IMR-90 (cell line): ENCODE data around the gene LRP5. TPM values are rescaled to one million over a fixed set of nuclear protein-coding genes. Genes with fewer than 3 reads are reported as not detected.

ENCODE experiments used
- ATAC-seq: fragments of 200-7000 bp; cut with Tn5 transposase; 2 replicates; pipeline ENCODE4 v1.9.1; 2020; ENCODE audit warnings: low read depth, mild to moderate bottlenecking, moderate library complexity
- BruUV-seq: library from RNA; stranded (reverse); fragments of 400-500 nt; replicated peaks from 2 replicates; lab custom pipeline; 2021; lab: Mats Ljungman, UMichigan
- CTCF ChIA-PET: fragments of 300-600 bp; formaldehyde crosslinking; extraction: SDS; loops from one replicate; lab custom pipeline; 2021; ENCODE audit warnings: antibody characterized with exemption; lab: Yijun Ruan, JAX
- POLR2A ChIA-PET: fragments of 300-600 bp; sonication (Branson Sonifier 250); formaldehyde crosslinking; loops from one replicate; lab custom pipeline; 2022; ENCODE audit warnings: antibody characterized with exemption; ENCODE audit not compliant: unreplicated experiment; lab: Charles Lee
- DNase-seq: peaks from one replicate; pipeline ENCODE4 v3.0.0; 2013
- H2AFZ ChIP-seq: replicated peaks from 2 replicates; pipeline ENCODE3; 2013; ENCODE audit warnings: low read length, mild to moderate bottlenecking; ENCODE audit not compliant: poor library complexity
- H2AK5ac ChIP-seq: 2 replicates; pipeline ENCODE4 v1.6.1; 2013; ENCODE audit warnings: low read depth, low read length, inconsistent platforms
- H2AK9ac ChIP-seq: replicated peaks from 2 replicates; pipeline ENCODE3; 2013; ENCODE audit warnings: mild to moderate bottlenecking, low read depth, low read length, moderate library complexity; ENCODE audit not compliant: poor library complexity
- H2BK120ac ChIP-seq: 2 replicates; pipeline ENCODE4 v1.6.1; 2013; ENCODE audit warnings: low read depth, low read length, inconsistent platforms
- H2BK15ac ChIP-seq: 3 replicates; pipeline ENCODE4 v1.6.1; 2013; ENCODE audit warnings: low read depth, low read length, inconsistent platforms
- H2BK20ac ChIP-seq: 2 replicates; pipeline ENCODE4 v1.6.1; 2013; ENCODE audit warnings: low read depth, mild to moderate bottlenecking, inconsistent platforms, low read length, moderate library complexity
- H2BK5ac ChIP-seq: 2 replicates; pipeline ENCODE4 v1.6.1; 2013; ENCODE audit warnings: mild to moderate bottlenecking, low read depth, low read length, inconsistent platforms; ENCODE audit not compliant: poor library complexity, severe bottlenecking
- H3K14ac ChIP-seq: replicated peaks from 2 replicates; pipeline ENCODE4 v1.6.1; 2013; ENCODE audit warnings: low read depth, low read length, inconsistent platforms
- H3K18ac ChIP-seq: 2 replicates; pipeline ENCODE4 v1.6.1; 2013; ENCODE audit warnings: low read depth, low read length, control low read depth
- H3K23ac ChIP-seq: 2 replicates; pipeline ENCODE4 v1.6.1; 2013; ENCODE audit warnings: low read depth, low read length, inconsistent platforms
- H3K27ac ChIP-seq: 2 replicates; pipeline ENCODE4 v1.5.1; 2013; ENCODE audit warnings: mild to moderate bottlenecking, control low read depth, low read length; ENCODE audit not compliant: insufficient read depth
- H3K27me3 ChIP-seq: 2 replicates; pipeline ENCODE4 v1.6.1; 2013; ENCODE audit warnings: low read length; ENCODE audit not compliant: control insufficient read depth, insufficient read depth
- H3K36me3 ChIP-seq: 2 replicates; pipeline ENCODE4 v1.6.1; 2013; ENCODE audit warnings: low read length, mixed read lengths; ENCODE audit not compliant: control insufficient read depth, insufficient read depth
- H3K4ac ChIP-seq: 2 replicates; pipeline ENCODE4 v1.6.1; 2013; ENCODE audit warnings: low read depth, low read length, inconsistent platforms
- H3K4me1 ChIP-seq: 2 replicates; pipeline ENCODE4 v1.6.1; 2013; ENCODE audit warnings: low read length, mixed read lengths; ENCODE audit not compliant: control insufficient read depth, insufficient read depth
- H3K4me2 ChIP-seq: 2 replicates; pipeline ENCODE4 v1.6.1; 2013; ENCODE audit warnings: low read depth, mild to moderate bottlenecking, control low read depth, low read length, moderate library complexity
- H3K4me3 ChIP-seq: 2 replicates; pipeline ENCODE4 v1.5.1; 2013; ENCODE audit warnings: low read depth, mild to moderate bottlenecking, control low read depth, low read length, moderate library complexity; ENCODE audit not compliant: insufficient read depth
- H3K56ac ChIP-seq: 2 replicates; pipeline ENCODE4 v1.6.1; 2013; ENCODE audit warnings: low read length, inconsistent platforms; ENCODE audit not compliant: insufficient read depth; ENCODE audit errors: extremely low read depth
- H3K79me1 ChIP-seq, 2 experiments: 2 replicates each; pipeline ENCODE4 v1.6.1; 2013; ENCODE audit warnings: low read length in 2 of 2, inconsistent platforms in 1 of 2, low read depth in 1 of 2
- H3K9ac ChIP-seq: 2 replicates; pipeline ENCODE4 v1.6.1; 2013; ENCODE audit warnings: low read depth, low read length, control low read depth
- H3K9me1 ChIP-seq: 2 replicates; pipeline ENCODE4 v1.6.1; 2013; ENCODE audit warnings: low read length, inconsistent platforms; ENCODE audit not compliant: insufficient read depth
- H3K9me3 ChIP-seq: 2 replicates; pipeline ENCODE4 v1.6.1; 2013; ENCODE audit warnings: low read length; ENCODE audit not compliant: control insufficient read depth, insufficient read depth
- H4K20me1 ChIP-seq: 2 replicates; pipeline ENCODE4 v1.6.1; 2013; ENCODE audit warnings: low read length, inconsistent platforms; ENCODE audit not compliant: insufficient read depth
- H4K5ac ChIP-seq: 2 replicates; pipeline ENCODE4 v1.6.1; 2013; ENCODE audit warnings: mild to moderate bottlenecking, low read depth, low read length, control low read depth
- H4K8ac ChIP-seq, 2 experiments: 2 replicates each; pipeline ENCODE4 v1.6.1; 2013; ENCODE audit warnings: low read depth in 2 of 2, low read length in 2 of 2, control low read depth in 1 of 2, inconsistent platforms in 1 of 2
- H4K91ac ChIP-seq: 2 replicates; pipeline ENCODE4 v1.6.1; 2013; ENCODE audit warnings: low read depth, low read length, inconsistent platforms; ENCODE audit not compliant: insufficient read depth
- CHD1 ChIP-seq: IDR thresholded peaks from 2 replicates; pipeline ENCODE4 v1.6.1; 2012; ENCODE audit warnings: low read depth, low read length, improper control_type of control experiment
- FOS ChIP-seq: fragments of 150-350 bp; IDR thresholded peaks from 2 replicates; pipeline ENCODE4 v1.6.1; 2016; ENCODE audit warnings: low read depth, low read length
- RAD21 ChIP-seq: IDR thresholded peaks from 2 replicates; pipeline ENCODE4 v1.6.1; 2012; ENCODE audit warnings: low read length, improper control_type of control experiment
- RCOR1 ChIP-seq: IDR thresholded peaks from 2 replicates; pipeline ENCODE4 v1.6.1; 2012; ENCODE audit warnings: mild to moderate bottlenecking, low read length, improper control_type of control experiment; ENCODE audit not compliant: insufficient replicate concordance
- WGBS, 2 experiments: methylation state at CpG; one replicate each; pipeline versions ENCODE4 v1.1.5 to v1.1.7; 2013; ENCODE audit warnings: missing lambda C conversion rate in 2 of 2; ENCODE audit not compliant: insufficient read length in 1 of 2; ENCODE audit errors: extremely low coverage in 2 of 2; 5-methylcytosine and 5-hydroxymethylcytosine counted together
- dilution Hi-C: fragments of 300-500 bp; cut with HindIII; formaldehyde crosslinking; loops from one replicate; pipeline ENCODE4 v1.14.3; 2018; ENCODE audit warnings: low sequenced_read_pairs; ENCODE audit not compliant: unreplicated experiment
- in situ Hi-C: fragments of 300-500 bp; cut with MboI; formaldehyde crosslinking; loops from 3 replicates; pipeline ENCODE4 v1.14.3; 2019; ENCODE audit warnings: low sequenced_read_pairs, inconsistent platforms, mixed read lengths
- intact Hi-C: fragments of 100-400 bp; cut with micrococcal nuclease; formaldehyde crosslinking; loops from 2 replicates; pipeline ENCODE4 v1.10.0; 2022
- polyA plus RNA-seq, 3 experiments: library from polyadenylated mRNA; depleted of rRNA; stranded (reverse); fragments of >200 nt; gene quantifications; 2 replicates each; pipeline ENCODE4 v1.2.3, GENCODE V29; 2012; ENCODE audit warnings: low replicate concordance in 1 of 3
- total RNA-seq: library from RNA; depleted of rRNA; stranded (reverse); fragments of >200 nt; gene quantifications from 2 replicates; pipeline ENCODE4 v1.2.3, GENCODE V29; 2012
- TF ChIP-seq, protein P1 (sequence below): fragments of 150-350 bp; IDR thresholded peaks from 2 replicates; pipeline ENCODE4 v1.6.1; 2016; ENCODE audit warnings: low read depth, mild to moderate bottlenecking, low read length, moderate library complexity, borderline replicate concordance

The LRP5 gene
- total and polyA plus RNA-seq, 2 of the 4 experiments (the other 2 are of a cell fraction): 10.4 to 15.0 TPM

DNA sequence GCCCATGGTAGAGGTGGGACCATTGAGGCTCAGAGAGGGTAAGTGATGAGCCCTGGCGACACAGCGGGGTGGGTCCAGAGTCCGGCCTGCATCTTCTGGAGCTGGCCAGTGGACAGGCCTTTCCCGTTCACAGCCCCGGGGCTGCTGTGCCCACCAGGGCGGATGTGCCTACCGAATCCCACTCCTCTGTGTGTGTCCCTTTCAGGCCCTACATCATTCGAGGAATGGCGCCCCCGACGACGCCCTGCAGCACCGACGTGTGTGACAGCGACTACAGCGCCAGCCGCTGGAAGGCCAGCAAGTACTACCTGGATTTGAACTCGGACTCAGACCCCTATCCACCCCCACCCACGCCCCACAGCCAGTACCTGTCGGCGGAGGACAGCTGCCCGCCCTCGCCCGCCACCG, 136.2 kb downstream of the LRP5 start:
- no peak overlapping the region for H2BK5ac ChIP-seq
- no peak overlapping the region for H3K23ac ChIP-seq
- no peak overlapping the region for H3K4me3 ChIP-seq
- no peak overlapping the region for H2AK9ac ChIP-seq
- H2AK5ac ChIP-seq: no peak overlapping the region
- POLR2A ChIA-PET: no interaction called here
- H3K14ac ChIP-seq: no peak overlapping the region
- DNase-seq (no peak), ATAC-seq (no peak)
- WGBS, 2 experiments: 99% methylated on average over 7 of the region's 25 CpGs; no CpG with 5 or more reads in 1 of the 2 experiments
- H3K4me2 ChIP-seq: no peak overlapping the region
- no peak overlapping the region for H3K4ac ChIP-seq
- H3K18ac ChIP-seq: no peak overlapping the region
- TF ChIP-seq FOS (no peak), CHD1 (no peak), RAD21 (no peak), RCOR1 (no peak)
- TF ChIP-seq, protein P1, sequence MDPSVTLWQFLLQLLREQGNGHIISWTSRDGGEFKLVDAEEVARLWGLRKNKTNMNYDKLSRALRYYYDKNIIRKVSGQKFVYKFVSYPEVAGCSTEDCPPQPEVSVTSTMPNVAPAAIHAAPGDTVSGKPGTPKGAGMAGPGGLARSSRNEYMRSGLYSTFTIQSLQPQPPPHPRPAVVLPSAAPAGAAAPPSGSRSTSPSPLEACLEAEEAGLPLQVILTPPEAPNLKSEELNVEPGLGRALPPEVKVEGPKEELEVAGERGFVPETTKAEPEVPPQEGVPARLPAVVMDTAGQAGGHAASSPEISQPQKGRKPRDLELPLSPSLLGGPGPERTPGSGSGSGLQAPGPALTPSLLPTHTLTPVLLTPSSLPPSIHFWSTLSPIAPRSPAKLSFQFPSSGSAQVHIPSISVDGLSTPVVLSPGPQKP: no peak
- H3K4me1 ChIP-seq: no peaks in the 10 kb centered on the region
- no peak overlapping the region for H2AFZ ChIP-seq
- H3K36me3 ChIP-seq: peaks cover 15% of the 10 kb centered on the region
- in situ Hi-C loops (no loop called here), dilution Hi-C loops (no loop called here), intact Hi-C loops (loop anchor here (5.0 kb wide), 1 partner anchor 136 kb away; the partner anchor contains the start of gene LRP5)
- H3K9me1 ChIP-seq: no peaks in the 10 kb centered on the region
- H3K9ac ChIP-seq: no peak overlapping the region
- H4K8ac ChIP-seq: no peak overlapping the region
- H3K27me3 ChIP-seq: no peaks in the 10 kb centered on the region
- H4K5ac ChIP-seq: no peak overlapping the region
- H2BK120ac ChIP-seq: no peak overlapping the region
- H4K91ac ChIP-seq: no peak overlapping the region
- no peaks in the 10 kb centered on the region for H3K9me3 ChIP-seq
- H2BK15ac ChIP-seq: no peak overlapping the region
- H2BK20ac ChIP-seq: no peak overlapping the region
- H3K56ac ChIP-seq: no peak overlapping the region
- no TSS peak for BruUV-seq
- H3K79me1 ChIP-seq: no peaks in the 10 kb centered on the region
- CTCF ChIA-PET: no interaction called here
- no peak overlapping the region for H3K27ac ChIP-seq
- H4K20me1 ChIP-seq: no peaks in the 10 kb centered on the region
